Cerebellar cortex (tissue), 1 donor: Measurements from ENCODE around the gene ITPR2.
"Not testable (repeated sequence)": the region's sequence is repeated elsewhere in the genome, so short reads cannot be mapped to it uniquely, and the experiment has no call there.

Experiments used
- DNase-seq: peaks from one replicate; pipeline ENCODE4 v3.0.0-alpha.2; 2015; ENCODE audit warnings: low spot score

ITPR2 gene

GRCh38 chr12:26338586-26339572, 494.1 kb downstream of the ITPR2 start:
- no peak for DNase-seq

DNA sequence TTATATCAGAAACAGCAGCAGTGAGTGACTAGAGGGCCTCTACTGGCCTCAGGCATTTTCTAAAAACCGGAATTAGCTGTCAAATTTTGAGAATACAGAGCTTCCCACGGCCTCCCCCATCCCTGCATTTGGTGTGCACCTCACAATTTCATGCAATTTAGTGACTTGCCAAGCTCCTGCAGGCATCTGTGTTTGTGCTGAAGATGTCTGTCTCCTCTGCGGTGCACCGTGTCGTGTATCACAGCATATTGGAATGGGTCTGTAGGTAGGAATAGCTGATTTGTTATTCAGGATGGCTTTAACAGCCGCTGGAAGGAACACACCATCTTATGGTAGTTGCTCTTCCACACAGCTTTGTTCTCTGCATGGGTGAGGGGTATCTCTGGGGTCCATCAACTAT, 497.3 kb downstream of the ITPR2 start:
- no peak for DNase-seq

DNA sequence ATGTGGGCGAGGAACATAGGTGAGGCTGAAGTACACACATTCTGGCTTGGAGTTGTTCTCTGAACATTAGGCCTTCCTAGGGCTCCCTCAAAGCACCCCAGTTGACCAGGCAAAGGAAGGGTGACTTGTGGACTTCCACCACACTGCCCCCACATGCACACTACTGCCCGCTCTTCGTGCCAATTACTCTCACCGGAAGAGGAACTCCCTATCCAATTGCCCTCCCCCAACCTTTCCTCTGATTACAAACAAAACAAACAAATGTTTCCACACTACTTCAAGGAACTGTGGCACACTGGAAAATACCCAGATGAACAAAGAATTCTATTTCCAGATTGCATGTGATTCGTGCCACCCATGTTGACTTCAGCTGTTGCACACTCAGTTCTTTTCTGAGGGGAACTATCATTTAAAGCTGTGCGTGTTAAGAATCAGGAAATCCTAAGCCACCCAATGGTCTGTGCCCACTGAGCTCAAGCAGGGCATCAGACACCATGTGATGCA, 498.3 kb downstream of the ITPR2 start:
- DNase-seq, result no peak

DNA sequence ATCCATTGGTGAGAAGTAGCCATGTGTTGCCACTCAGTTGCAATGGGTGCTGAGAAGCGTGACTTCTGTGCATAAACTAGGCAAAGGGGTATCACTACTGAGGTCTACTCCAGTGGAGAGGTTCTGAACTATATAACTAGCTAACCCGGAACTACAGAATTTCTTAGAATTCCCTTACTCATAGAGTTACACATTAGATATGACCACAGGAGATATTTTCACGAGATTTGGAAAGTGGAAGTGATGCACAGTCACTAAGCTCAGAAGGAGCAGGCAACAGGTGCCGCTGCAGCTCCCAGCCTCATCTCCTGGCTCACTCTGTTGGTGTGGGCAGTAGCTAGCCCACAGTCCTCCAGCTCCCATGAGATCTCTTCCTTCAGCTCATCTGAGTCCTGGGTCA, 501.0 kb downstream of the ITPR2 start:
- no peak for DNase-seq

- DNase-seq, result no peak
Measured at GRCh38 chr12:26331136-26331535, 501.9 kb downstream of the ITPR2 start.

DNA sequence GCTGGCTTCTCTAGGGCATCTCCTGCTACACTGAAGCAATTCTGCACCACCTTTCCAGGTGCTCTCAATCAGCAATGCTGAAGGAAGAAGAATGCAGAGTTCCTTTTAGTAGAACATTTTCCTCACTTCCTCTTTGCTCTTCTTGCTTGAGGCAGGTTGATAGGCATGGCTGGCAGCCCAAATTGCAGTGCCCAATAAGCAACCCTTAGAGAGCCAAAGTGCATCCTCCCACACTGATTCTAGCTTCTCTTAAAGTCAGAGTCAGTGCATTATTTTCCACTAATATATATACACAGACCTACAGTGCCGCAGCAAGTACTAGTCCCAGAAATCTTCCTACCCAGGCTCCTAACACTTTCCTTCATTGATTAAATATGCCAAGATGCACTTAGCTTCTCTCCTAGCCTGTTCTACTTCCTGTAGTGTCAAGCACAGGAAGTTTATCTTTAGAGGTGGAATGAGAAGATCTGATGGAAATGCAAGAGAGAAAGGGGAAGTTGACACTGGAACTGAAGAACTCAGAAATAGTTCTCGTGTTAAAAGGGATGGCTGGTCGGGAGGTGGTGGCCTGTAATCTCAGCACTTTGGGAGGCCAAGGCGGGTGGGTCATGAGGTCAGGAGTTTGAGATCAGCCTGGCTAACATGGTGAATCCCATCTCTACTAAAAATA, 504.9 kb downstream of the ITPR2 start:
- no peak for DNase-seq

GRCh38 chr12:26323673-26324072, 509.3 kb downstream of the ITPR2 start:
- no peak for DNase-seq

GRCh38 chr12:26319511-26319910, 513.5 kb downstream of the ITPR2 start:
- no peak for DNase-seq

GRCh38 chr12:26318661-26319068, 514.3 kb downstream of the ITPR2 start:
- DNase-seq, result no peak

- no peak for DNase-seq
Measured at GRCh38 chr12:26317942-26318575, 514.9 kb downstream of the ITPR2 start.

DNA sequence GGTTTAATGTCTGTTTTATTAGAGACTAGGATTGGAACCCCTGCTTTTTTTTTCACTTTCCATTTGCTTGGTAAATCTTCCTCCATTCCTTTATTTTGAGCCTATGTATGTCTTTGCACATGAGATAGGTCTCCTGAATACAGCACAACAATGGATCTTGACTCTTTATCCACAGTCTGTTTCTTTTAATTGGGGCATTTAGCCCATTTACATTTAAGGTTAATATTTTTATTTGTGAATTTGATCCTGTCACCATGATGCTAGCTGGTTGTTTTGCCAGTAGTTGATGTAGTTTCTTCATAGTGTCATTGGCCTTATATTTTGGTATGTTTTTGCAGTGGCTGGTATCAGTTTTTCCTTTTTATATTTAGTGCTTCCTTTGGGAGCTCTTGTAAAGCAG, 518.9 kb downstream of the ITPR2 start:
- not testable (repeated sequence) for DNase-seq

DNA sequence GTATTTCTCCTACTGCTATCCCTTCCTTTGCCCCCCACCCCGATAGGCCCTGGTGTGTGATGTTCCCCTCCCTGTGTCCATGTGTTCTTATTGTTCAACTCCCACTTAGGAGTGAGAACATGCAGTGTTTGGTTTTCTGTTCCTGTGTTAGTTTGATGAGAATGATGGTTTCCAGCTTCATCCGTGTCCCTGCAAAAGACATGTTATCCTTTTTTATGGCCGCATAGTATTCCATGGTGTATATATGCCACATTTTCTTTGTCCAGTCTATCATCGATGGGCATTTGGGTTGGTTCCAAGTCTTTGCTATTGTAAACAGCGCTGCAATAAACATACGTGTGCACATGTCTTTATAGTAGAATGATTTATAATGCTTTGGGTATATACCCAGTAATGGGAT, 522.5 kb downstream of the ITPR2 start:
- not testable (repeated sequence) for DNase-seq

- DNase-seq, result no peak
Measured at GRCh38 chr12:26309634-26310033, 523.4 kb downstream of the ITPR2 start.

DNA sequence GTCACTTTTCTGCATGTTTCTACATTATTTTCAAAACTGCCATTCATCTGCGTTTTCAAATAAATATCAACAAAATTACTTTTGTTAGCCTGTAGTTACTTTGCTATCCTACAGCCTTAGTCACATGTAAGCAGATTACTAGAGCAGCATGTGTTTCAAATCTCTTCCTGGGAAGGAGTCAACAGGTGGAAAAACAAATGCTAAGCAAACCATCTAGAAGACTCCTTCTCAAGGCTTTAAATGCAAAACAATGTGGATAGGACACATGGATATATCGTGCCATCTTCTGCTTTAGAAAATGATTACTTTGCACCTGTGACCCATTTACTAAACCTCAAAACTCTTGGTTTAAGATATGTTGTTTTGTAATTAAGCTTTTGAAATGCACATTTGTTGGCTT, 528.7 kb downstream of the ITPR2 start:
- DNase-seq, result no peak

DNA sequence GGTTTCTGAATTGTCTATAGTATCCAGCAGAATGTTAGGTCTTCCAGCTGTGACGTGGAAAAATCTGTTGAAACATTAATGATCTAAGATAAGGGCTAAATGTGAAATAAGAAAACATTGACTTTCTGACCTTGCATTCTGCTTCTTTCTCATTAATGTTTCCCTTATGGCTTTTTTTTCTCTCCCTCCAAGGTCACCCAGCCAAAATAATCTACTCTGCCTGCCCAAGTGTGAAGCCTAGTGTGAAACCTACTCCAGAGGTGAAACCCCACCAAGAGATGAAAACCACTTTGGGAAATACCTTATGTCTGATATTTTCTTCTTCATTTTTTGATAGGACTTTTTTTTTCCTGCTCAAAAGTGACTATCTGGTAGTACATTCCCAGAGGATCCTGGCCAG, 529.6 kb downstream of the ITPR2 start:
- no peak for DNase-seq

DNA sequence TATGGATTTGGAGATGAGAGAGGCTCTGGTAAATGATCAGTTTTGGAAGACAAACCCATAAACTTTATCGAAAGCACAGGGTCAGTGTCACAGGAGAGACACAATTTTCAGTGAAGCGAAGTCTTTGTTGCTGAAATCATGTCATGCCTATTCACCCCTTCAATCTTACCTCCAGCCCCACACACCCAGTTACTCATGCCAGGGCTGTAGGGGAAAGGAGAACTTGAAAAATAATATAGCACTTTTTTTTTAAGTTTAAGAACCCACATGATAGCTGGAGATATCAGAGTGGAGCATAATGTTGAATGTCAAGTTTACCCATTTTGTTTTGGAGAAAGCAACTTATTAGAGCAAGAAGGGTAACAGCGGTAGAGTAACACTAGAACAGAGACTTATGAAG, 530.2 kb downstream of the ITPR2 start:
- DNase-seq, result no peak

DNA sequence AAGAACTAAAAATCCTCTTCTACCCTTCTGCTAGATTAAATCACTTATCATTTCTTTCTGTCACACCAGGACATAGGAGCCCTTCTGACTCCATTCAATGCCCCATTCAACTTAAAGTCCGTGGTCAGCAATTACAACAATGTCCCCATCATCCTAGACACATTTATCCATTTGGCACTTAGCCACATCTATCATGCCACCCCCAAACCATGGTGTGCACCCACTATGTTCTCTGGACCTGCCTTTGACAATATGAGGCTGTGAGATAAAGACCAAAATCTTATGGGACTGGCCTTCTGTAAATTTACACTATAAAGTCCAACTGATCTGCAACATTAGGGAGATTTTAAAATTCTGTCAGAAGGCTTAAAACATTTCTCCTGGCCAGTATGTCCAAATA, 533.2 kb downstream of the ITPR2 start:
- DNase-seq, result no peak

DNA sequence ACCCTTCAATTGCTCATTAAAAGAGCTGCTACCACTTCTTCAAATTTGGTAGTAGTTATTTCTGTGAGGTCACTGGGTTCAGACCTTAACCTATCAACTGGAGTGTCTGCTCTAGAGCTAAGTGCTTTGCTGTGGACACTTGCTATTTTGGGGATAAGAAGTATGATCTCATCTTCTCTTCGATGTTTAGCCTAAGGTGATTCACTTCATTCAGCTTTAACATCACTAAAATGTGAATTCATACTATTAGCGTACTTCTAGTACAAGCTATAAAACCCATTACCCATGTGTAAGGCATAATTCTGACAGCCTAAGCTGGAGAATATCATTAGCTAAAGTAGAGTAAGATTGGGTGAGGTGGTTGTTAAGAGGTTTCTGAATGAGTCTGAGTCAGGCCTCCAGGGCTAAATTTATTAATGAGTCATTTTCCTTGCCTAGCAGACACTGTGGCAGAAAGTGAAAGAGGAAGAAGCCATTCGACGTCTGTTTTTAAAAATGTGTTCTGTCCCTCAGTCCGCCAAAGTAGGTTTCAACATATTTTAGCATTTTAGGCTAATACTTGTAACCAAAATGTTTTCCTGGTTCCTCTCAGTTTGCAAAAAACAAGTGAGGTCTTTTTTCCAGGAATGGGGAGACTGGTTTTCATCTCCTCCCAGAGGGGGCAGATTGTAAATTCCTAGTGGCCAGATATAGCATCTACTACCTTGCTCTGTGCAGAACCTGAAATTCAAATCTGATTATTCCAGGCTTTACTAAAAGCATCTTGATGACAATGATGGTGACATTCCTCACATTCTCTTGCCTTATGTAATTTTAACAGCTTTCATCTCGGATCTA, 534.0 kb downstream of the ITPR2 start:
- no peak for DNase-seq

DNA sequence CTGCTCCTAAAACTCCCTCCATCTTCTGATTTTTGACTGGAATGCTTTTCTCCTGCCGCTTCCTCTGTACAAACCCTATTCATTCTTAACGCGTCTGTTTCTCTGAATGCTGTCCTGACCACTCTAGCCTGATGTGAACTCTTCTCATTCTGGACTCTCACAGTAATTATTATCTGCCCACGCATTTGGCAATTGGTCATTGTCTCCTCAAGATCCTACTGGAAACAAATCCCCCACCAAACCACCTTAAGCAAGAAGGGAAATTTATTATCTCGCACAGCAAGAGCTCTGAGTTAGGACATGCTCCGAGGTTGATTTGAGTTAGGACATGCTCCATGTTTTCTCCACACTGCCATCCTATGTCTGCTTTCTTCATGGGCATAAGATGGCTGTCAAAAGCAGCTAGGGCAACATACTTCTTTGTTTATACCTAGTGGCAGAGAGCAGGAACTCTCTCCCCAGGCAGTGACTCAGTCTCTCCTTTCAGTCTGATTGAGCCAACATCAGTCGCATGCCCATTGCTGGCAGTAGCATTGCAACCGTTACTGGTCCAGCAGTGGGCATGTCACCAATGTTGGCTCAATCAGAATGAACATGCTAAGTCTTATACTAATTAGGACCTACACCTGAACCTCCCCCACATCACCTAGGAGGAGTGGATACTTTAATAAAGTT, 535.5 kb downstream of the ITPR2 start:
- DNase-seq, result no peak

- DNase-seq, result no peak
Measured at GRCh38 chr12:26295001-26295400, 538.0 kb downstream of the ITPR2 start.

DNA sequence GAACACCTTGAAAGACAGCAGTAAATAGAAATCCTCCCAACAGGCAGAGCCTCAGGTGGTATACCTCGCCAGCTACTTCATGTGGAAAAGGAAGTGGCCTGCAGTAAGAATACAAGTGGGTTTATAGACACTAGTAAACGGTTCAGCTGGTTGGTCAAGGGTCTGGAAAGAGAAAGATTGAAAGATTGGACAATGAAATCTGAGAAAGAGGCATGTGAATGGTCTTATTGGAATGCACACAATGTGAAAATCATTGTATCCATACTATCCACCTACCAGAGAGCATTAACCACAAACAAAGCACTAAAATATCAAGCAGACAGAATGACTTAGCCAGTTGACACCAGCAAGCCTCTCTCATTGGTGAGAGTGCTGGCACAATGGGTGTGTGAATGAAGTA, 539.4 kb downstream of the ITPR2 start:
- DNase-seq, result no peak
